Suprapubic skin (tissue), 4 donors: ENCODE results near the gene STXBP2. TPM values are rescaled to one million over a fixed set of nuclear protein-coding genes. Genes with fewer than 3 reads are reported as not detected.
A peak's percentile ranks its signal among the peaks of the same experiment; 100 is the strongest.

ENCODE experiments used
- DNase-seq, 2 donors: peaks; one replicate each; pipeline ENCODE4 v3.0.0-alpha.2; 2019; ENCODE audit warnings: low spot score in 2 of 2
- H3K27ac ChIP-seq: fragments of 200-600 bp; sonication (generic); one replicate; pipeline ENCODE4 v1.5.1; 2019
- H3K27me3 ChIP-seq: fragments of 200-600 bp; sonication (generic); one replicate; pipeline ENCODE4 v1.5.1; 2019
- H3K36me3 ChIP-seq: fragments of 200-600 bp; sonication (generic); one replicate; pipeline ENCODE4 v1.5.1; 2019
- H3K4me1 ChIP-seq: fragments of 200-600 bp; sonication (generic); one replicate; pipeline ENCODE4 v1.5.1; 2019
- H3K4me3 ChIP-seq: fragments of 200-600 bp; sonication (generic); one replicate; pipeline ENCODE4 v1.5.1; 2019; ENCODE audit warnings: mild to moderate bottlenecking
- H3K9me3 ChIP-seq: fragments of 200-600 bp; sonication (generic); one replicate; pipeline ENCODE4 v1.5.1; 2019
- CTCF ChIP-seq, 2 donors: fragments of 200-600 bp in 1 of 2; fragments of 450-650 bp in 1 of 2; sonication (generic) in 1 of 2; IDR thresholded peaks; one replicate each; pipeline ENCODE4 v1.5.1; 2016 to 2019; ENCODE audit warnings: antibody characterized with exemption in 2 of 2, mild to moderate bottlenecking in 1 of 2, moderate library complexity in 1 of 2
- EP300 ChIP-seq: sonication (generic); formaldehyde crosslinking; IDR thresholded peaks from one replicate; pipeline ENCODE4 v1.6.1; 2017; ENCODE audit warnings: antibody characterized with exemption
- POLR2A ChIP-seq, 2 donors: fragments of 450-650 bp; IDR thresholded peaks; one replicate each; pipeline ENCODE4 v1.6.1; 2017; ENCODE audit warnings: antibody characterized with exemption in 2 of 2, mild to moderate bottlenecking in 2 of 2, moderate library complexity in 2 of 2
- POLR2AphosphoS5 ChIP-seq, 3 donors: sonication (generic); formaldehyde crosslinking; IDR thresholded peaks; one replicate each; pipeline ENCODE4 v1.6.1; 2017; ENCODE audit warnings: antibody characterized with exemption in 3 of 3
- WGBS: methylation state at CpG from one replicate; pipeline ENCODE4 v1.1.5; 2018; 5-methylcytosine and 5-hydroxymethylcytosine counted together
- total RNA-seq, 4 donors: library from RNA; depleted of rRNA; stranded (reverse); fragments of >200 nt; gene quantifications; one replicate each; pipeline ENCODE4 v1.1.0, GENCODE V29; 2016

Gene STXBP2
- total RNA-seq, 4 donors from 2014 or later: 41.2 to 88.7 (median 50.9) TPM

GRCh38 chr19:7617172-7617571 is 19.7 kb upstream of the STXBP2 start:
- peak in 1 of 2 donors; percentile 50 for DNase-seq
- Histone ChIP-seq H3K27ac (no peak overlapping the region), H3K4me1 (peaks cover 30% of the 10 kb centered on the region), H3K4me3 (no peak overlapping the region), H3K27me3 (no peaks in the 10 kb centered on the region), H3K36me3 (peaks cover 69% of the 10 kb centered on the region), H3K9me3 (no peaks in the 10 kb centered on the region)
- no peak for TF ChIP-seq CTCF (IDR thresholded peaks at IDR 0.05)
- TF ChIP-seq EP300: no peak
- TF ChIP-seq POLR2AphosphoS5 (IDR thresholded peaks at IDR 0.05): no peak
- TF ChIP-seq POLR2A (IDR thresholded peaks at IDR 0.05): no peak
- WGBS: 87% methylated on average over 10 of the region's 12 CpGs

GRCh38 chr19:7617735-7618134 is 19.2 kb upstream of the STXBP2 start:
- Histone ChIP-seq H3K27me3 (no peaks in the 10 kb centered on the region), H3K36me3 (peaks cover 69% of the 10 kb centered on the region), H3K27ac (peak overlapping the region; percentile 69), H3K4me3 (no peak overlapping the region), H3K9me3 (no peaks in the 10 kb centered on the region), H3K4me1 (peaks cover 30% of the 10 kb centered on the region)
- 92% methylated on average over 27 of the region's 28 CpGs for WGBS
- peak in 1 of 2 donors; percentile 59 for DNase-seq
- TF ChIP-seq POLR2A (IDR thresholded peaks at IDR 0.05): no peak
- TF ChIP-seq EP300: no peak
- no peak for TF ChIP-seq POLR2AphosphoS5 (IDR thresholded peaks at IDR 0.05)
- no peak for TF ChIP-seq CTCF (IDR thresholded peaks at IDR 0.05)

- no peak for DNase-seq
- no peak overlapping the region for H3K4me3 ChIP-seq
- 50% methylated on average over 4 of the region's 4 CpGs for WGBS
Observed at GRCh38 chr19:7618348-7618747, 18.6 kb upstream of the STXBP2 start.

GRCh38 chr19:7618771-7619510 is 18.0 kb upstream of the STXBP2 start:
- 85% methylated on average over 6 of the region's 21 CpGs for WGBS
- Histone ChIP-seq H3K27ac (peak overlapping the region; percentile 69), H3K9me3 (no peaks in the 10 kb centered on the region), H3K4me3 (peak overlapping the region; percentile 9), H3K36me3 (peaks cover 79% of the 10 kb centered on the region), H3K27me3 (no peaks in the 10 kb centered on the region), H3K4me1 (peaks cover 30% of the 10 kb centered on the region)
- DNase-seq: no peak
- no peak for TF ChIP-seq CTCF (IDR thresholded peaks at IDR 0.05)
- no peak for TF ChIP-seq EP300
- no peak for TF ChIP-seq POLR2AphosphoS5 (IDR thresholded peaks at IDR 0.05)
- no peak for TF ChIP-seq POLR2A (IDR thresholded peaks at IDR 0.05)

More at GRCh38 chr19:7618348-7618747, 18.6 kb upstream of the STXBP2 start:
- Histone ChIP-seq H3K9me3 (no peaks in the 10 kb centered on the region), H3K27me3 (no peaks in the 10 kb centered on the region), H3K36me3 (peaks cover 73% of the 10 kb centered on the region), H3K27ac (peak overlapping the region; percentile 69), H3K4me1 (peaks cover 30% of the 10 kb centered on the region)
- no peak for TF ChIP-seq CTCF (IDR thresholded peaks at IDR 0.05)
- no peak for TF ChIP-seq EP300
- no peak for TF ChIP-seq POLR2AphosphoS5 (IDR thresholded peaks at IDR 0.05)
- TF ChIP-seq POLR2A (IDR thresholded peaks at IDR 0.05): no peak

- Histone ChIP-seq H3K9me3 (no peaks in the 10 kb centered on the region), H3K27ac (peak overlapping the region; percentile 69), H3K4me1 (peaks cover 30% of the 10 kb centered on the region), H3K27me3 (no peaks in the 10 kb centered on the region), H3K36me3 (peaks cover 87% of the 10 kb centered on the region), H3K4me3 (peak overlapping the region; percentile 9)
- WGBS: 66% methylated on average over 11 of the region's 48 CpGs
- DNase-seq: no peak
- TF ChIP-seq CTCF (IDR thresholded peaks at IDR 0.05) (no peak), POLR2A (IDR thresholded peaks at IDR 0.05) (no peak), POLR2AphosphoS5 (IDR thresholded peaks at IDR 0.05) (no peak), EP300 (no peak)
Observed at GRCh38 chr19:7619671-7620441, 17.1 kb upstream of the STXBP2 start.
